Endodermal cell (in vitro differentiated cells): Measurements from ENCODE around the gene UFSP1. TPM values are rescaled to one million over a fixed set of nuclear protein-coding genes. Genes with fewer than 3 reads are reported as not detected.

ENCODE experiments used
- DNase-seq: peaks from one replicate; pipeline ENCODE4 v3.0.0-alpha.2; 2017
- H3K27ac ChIP-seq: 2 replicates; pipeline ENCODE4 v1.5.1; 2013; ENCODE audit warnings: mild to moderate bottlenecking, low read depth, low read length, moderate library complexity
- H3K27me3 ChIP-seq: 2 replicates; pipeline ENCODE4 v1.6.1; 2013; ENCODE audit warnings: mild to moderate bottlenecking, low read length, moderate library complexity; ENCODE audit not compliant: insufficient read depth, control insufficient read depth, poor library complexity, severe bottlenecking
- H3K36me3 ChIP-seq: 2 replicates; pipeline ENCODE4 v1.7.0; 2013; ENCODE audit warnings: mild to moderate bottlenecking, low read length, moderate library complexity; ENCODE audit not compliant: control insufficient read depth, insufficient read depth
- H3K4me1 ChIP-seq: one replicate; pipeline ENCODE4 v1.7.0; 2013; ENCODE audit warnings: low read length; ENCODE audit not compliant: control insufficient read depth, insufficient read depth
- H3K4me3 ChIP-seq: 2 replicates; pipeline ENCODE4 v1.5.1; 2013; ENCODE audit warnings: mild to moderate bottlenecking, low read length, moderate library complexity
- H3K9ac ChIP-seq: 2 replicates; pipeline ENCODE4 v1.6.1; 2013; ENCODE audit warnings: mild to moderate bottlenecking, low read length, moderate library complexity; ENCODE audit not compliant: poor library complexity, severe bottlenecking; ENCODE audit errors: extremely low read depth
- H3K9me3 ChIP-seq: 2 replicates; pipeline ENCODE4 v1.6.1; 2013; ENCODE audit warnings: mild to moderate bottlenecking, low read length, moderate library complexity; ENCODE audit not compliant: control insufficient read depth
- H3K27ac Mint-ChIP-seq: 2 replicates; pipeline ENCODE4 v1.8.0; 2020; ENCODE audit warnings: mixed read lengths
- H3K27me3 Mint-ChIP-seq: 2 replicates; pipeline ENCODE4 v1.8.0; 2021; ENCODE audit warnings: mild to moderate bottlenecking, mixed read lengths; ENCODE audit not compliant: insufficient read depth
- H3K36me3 Mint-ChIP-seq: 2 replicates; pipeline ENCODE4 v1.8.0; 2020; ENCODE audit warnings: low read depth, mixed read lengths
- H3K4me1 Mint-ChIP-seq: 2 replicates; pipeline ENCODE4 v1.8.0; 2020; ENCODE audit warnings: mixed read lengths
- H3K4me3 Mint-ChIP-seq: 2 replicates; pipeline ENCODE4 v1.8.0; 2020; ENCODE audit warnings: mild to moderate bottlenecking, moderate library complexity, mixed read lengths
- H3K9me3 Mint-ChIP-seq: 2 replicates; pipeline ENCODE4 v1.8.0; 2020; ENCODE audit warnings: mild to moderate bottlenecking, mixed read lengths
- WGBS, 2 experiments: methylation state at CpG; one replicate each; pipeline versions ENCODE4 v1.1.5 to v1.1.7; 2013; ENCODE audit warnings: missing lambda C conversion rate in 2 of 2, mixed read lengths in 1 of 2; ENCODE audit not compliant: insufficient coverage in 1 of 2, insufficient read length in 1 of 2; 5-methylcytosine and 5-hydroxymethylcytosine counted together
- total RNA-seq, 2 donors: library from RNA; stranded (reverse); fragmentation: NEBNext Ultra II Directional in 1 of 2; extraction: Animal tissue kit (Norgen Biotek cat#: 25700) in 1 of 2; gene quantifications; 2 replicates in 1 of 2; 3 replicates in 1 of 2; pipeline ENCODE4 v1.2.1, GENCODE V29; 2021
- TF ChIP-seq, protein P1 (sequence below): fragments of 200-600 bp; sonication (generic); conservative IDR thresholded peaks from 2 replicates; pipeline ENCODE4 v1.5.0; 2021; ENCODE audit warnings: antibody characterized with exemption, mild to moderate bottlenecking

Gene UFSP1
- total RNA-seq, 2 donors from 2014 or later: 3.7 to 4.0 TPM

DNA sequence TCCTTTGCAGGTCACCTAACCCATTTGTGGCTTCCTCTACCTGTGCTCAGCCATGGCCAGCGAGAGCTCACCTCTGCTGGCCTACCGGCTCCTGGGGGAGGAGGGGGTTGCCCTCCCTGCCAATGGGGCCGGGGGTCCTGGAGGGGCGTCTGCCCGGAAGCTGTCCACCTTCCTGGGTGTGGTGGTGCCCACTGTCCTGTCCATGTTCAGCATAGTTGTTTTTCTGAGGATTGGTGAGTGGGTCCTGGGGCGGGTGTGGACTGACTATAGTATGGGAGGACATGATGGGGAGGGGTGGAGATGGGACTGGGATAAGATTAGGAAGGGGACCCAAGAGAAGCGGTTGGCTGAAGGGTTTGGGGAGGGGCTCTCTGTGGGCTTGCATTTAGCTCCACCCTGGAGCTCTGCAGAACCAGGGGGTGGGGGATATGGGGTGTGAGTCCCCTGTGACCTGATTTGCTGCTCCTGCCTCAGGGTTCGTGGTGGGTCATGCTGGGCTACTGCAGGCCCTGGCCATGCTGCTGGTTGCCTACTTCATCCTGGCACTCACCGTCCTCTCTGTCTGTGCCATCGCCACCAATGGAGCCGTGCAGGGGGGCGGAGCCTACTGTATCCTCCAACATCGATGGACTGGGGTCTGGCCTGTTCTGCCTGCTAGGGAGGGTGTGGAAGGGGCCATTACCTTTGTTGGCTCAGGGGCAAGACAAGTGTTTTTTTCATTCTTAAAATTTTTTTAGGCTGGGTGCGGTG, 35.2 kb downstream of the UFSP1 start:
- H3K9me3 Mint-ChIP-seq: no peaks in the 10 kb centered on the region
- WGBS, 2 experiments: 90 to 94% methylated on average over 3 to 14 of the region's 14 CpGs

DNA sequence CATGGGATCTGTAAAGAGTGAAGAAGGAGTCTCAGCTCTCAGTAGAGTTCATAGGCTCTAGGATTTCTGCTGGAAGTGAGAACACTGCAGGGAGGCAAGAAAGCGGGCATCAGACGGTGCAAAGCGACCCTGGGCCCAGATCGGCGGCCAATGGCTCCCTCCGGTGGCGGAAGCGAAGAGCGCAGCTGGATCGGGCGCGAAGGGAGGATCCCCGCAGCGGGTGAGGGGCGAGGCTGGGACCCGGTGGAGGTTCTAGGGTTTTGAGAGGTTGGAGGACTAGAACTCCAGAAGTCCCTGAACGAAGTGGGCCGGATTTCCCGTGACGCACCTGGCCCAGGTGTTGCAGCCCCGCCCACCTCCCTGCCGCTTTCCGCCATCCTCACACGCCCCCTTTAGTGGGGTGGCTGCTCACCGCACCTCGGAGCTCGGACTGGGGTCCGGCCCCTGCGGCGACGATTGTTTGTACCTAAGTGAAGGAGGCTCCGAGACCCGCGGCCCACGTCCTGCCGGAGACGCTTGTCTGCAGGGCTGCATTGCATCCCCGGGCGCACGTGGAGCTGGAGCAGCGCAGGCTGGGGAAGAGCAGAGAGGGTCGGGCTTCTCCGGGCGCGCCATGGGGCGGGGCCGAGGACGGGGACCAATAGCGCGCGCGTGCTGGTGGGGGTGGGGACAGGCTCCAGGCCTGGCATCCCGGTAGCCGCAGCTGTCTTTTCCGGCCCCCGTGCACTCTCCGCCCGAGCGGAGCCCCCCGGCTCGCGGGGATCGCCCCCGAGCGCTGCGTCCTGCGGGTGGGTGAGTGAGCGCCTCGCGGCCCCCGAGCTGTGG, 37.3 kb downstream of the UFSP1 start, which contains the start of gene SLC12A9:
TSS of gene SLC12A9 (plus strand) at position 666 of the 825 bp plus-strand sequence. CDS start 1,485 bp downstream, outside the sequence.
- H3K36me3 ChIP-seq: peaks cover 7% of the 10 kb centered on the region
- TF ChIP-seq, protein P1, sequence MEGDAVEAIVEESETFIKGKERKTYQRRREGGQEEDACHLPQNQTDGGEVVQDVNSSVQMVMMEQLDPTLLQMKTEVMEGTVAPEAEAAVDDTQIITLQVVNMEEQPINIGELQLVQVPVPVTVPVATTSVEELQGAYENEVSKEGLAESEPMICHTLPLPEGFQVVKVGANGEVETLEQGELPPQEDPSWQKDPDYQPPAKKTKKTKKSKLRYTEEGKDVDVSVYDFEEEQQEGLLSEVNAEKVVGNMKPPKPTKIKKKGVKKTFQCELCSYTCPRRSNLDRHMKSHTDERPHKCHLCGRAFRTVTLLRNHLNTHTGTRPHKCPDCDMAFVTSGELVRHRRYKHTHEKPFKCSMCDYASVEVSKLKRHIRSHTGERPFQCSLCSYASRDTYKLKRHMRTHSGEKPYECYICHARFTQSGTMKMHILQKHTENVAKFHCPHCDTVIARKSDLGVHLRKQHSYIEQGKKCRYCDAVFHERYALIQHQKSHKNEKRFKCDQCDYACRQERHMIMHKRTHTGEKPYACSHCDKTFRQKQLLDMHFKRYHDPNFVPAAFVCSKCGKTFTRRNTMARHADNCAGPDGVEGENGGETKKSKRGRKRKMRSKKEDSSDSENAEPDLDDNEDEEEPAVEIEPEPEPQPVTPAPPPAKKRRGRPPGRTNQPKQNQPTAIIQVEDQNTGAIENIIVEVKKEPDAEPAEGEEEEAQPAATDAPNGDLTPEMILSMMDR: peak; percentile 99
- no peaks in the 10 kb centered on the region for H3K9me3 ChIP-seq
- peak within 1 kb of the TSS; percentile 30 for H3K9ac ChIP-seq
- no peaks in the 10 kb centered on the region for H3K4me1 ChIP-seq
- Mint-ChIP-seq H3K36me3 (peaks cover 11% of the 10 kb centered on the region), H3K9me3 (no peaks in the 10 kb centered on the region), H3K27ac (peak within 1 kb of the TSS; percentile 90), H3K4me1 (peaks cover 7% of the 10 kb centered on the region), H3K4me3 (peak within 1 kb of the TSS; percentile 79), H3K27me3 (no peaks in the 10 kb centered on the region)
- WGBS, 2 experiments: 0% methylated on average over 26 to 71 of the region's 71 CpGs
- DNase-seq: peak; percentile 98
- H3K27ac ChIP-seq: no peak within 1 kb of the TSS
- H3K4me3 ChIP-seq: peak within 1 kb of the TSS; percentile 92
- H3K27me3 ChIP-seq: no peaks in the 10 kb centered on the region

More for the DNA sequence above, 35.2 kb downstream of the UFSP1 start:
- no peaks in the 10 kb centered on the region for H3K27me3 Mint-ChIP-seq
- no peak overlapping the region for H3K4me3 Mint-ChIP-seq
- no peaks in the 10 kb centered on the region for H3K27me3 ChIP-seq
- no peak overlapping the region for H3K9ac ChIP-seq
- no peaks in the 10 kb centered on the region for H3K9me3 ChIP-seq
- no peak overlapping the region for H3K27ac Mint-ChIP-seq
- TF ChIP-seq, protein P1: no peak
- H3K4me1 ChIP-seq: no peaks in the 10 kb centered on the region
- H3K36me3 Mint-ChIP-seq: peaks cover 15% of the 10 kb centered on the region
- no peak for DNase-seq
- H3K4me3 ChIP-seq: no peak overlapping the region
- peaks cover 7% of the 10 kb centered on the region for H3K36me3 ChIP-seq
- H3K4me1 Mint-ChIP-seq: peaks cover 7% of the 10 kb centered on the region
- no peak overlapping the region for H3K27ac ChIP-seq

DNA sequence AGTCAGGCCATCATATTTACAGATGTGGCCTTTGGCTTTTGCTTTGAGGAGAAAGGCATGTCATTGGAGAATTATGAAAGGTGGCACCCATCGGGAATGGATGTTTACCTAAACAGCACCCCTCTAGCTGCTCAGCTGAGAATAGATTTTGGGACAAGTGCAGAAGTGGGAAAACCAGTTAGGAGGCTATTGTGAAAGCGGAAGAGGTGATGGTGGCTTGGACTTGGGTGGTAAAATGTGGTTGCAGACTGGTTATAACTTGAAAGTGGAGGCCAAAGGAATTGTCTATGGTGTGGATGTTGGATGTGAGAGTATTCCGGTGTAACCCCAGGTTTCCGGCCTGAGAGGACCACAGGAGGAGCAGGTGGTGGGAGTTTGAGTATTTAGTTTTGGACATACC, 42.2 kb downstream of the UFSP1 start:
- H3K4me3 Mint-ChIP-seq: no peak overlapping the region

More for the DNA sequence above, 42.2 kb downstream of the UFSP1 start:
- no peak overlapping the region for H3K27ac ChIP-seq
- Mint-ChIP-seq H3K27ac (no peak overlapping the region), H3K4me1 (peaks cover 2% of the 10 kb centered on the region), H3K36me3 (no peaks in the 10 kb centered on the region), H3K9me3 (no peaks in the 10 kb centered on the region), H3K27me3 (no peaks in the 10 kb centered on the region)
- no peak overlapping the region for H3K4me3 ChIP-seq
- no peak overlapping the region for H3K9ac ChIP-seq
- no peaks in the 10 kb centered on the region for H3K27me3 ChIP-seq
- no peaks in the 10 kb centered on the region for H3K36me3 ChIP-seq
- 90 to 96% methylated on average over 3 to 4 of the region's 4 CpGs for WGBS, 2 experiments
- no peak for DNase-seq
- no peaks in the 10 kb centered on the region for H3K4me1 ChIP-seq
- H3K9me3 ChIP-seq: no peaks in the 10 kb centered on the region
- TF ChIP-seq, protein P1: no peak
